Measurements from ENCODE around the gene GAL. TPM values are rescaled to one million over a fixed set of nuclear protein-coding genes. Genes with fewer than 3 reads are reported as not detected.

GAL gene
- total RNA-seq, 4 donors from 2014 or later, result 4.9 TPM; not detected in 3

GRCh38 chr11:68661697-68662603, 22.4 kb upstream of the GAL start:
- TF ChIP-seq CTCF (IDR thresholded peaks at IDR 0.05; ENCODE audit: low read depth), result no peak

DNA sequence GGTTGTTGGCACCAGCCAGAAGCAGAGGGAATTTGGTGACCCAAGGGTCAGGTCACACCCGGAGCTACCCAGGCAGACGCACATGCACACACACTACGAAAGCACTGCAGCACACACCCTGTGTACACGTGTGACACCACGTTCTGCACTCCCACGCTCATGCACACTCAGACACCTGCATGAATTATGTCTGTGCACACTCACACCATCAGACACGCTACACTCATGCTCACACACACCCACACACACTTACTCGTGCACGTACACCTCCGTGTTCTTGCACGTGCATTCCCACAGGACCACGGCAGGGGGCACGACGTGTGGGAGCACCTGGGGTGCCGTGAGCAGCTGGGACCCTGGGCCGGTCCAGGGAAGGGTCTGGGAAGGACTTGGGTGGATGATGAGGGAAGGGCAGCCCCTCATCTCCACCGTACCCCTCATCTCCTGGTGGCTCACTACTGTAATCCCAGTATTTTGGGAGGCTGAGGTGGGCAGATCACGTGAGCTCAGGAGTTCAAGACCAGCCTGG, 20.8 kb upstream of the GAL start:
- TF ChIP-seq CTCF (IDR thresholded peaks at IDR 0.05; ENCODE audit: low read depth), result no peak

- TF ChIP-seq CTCF (IDR thresholded peaks at IDR 0.05; ENCODE audit: low read depth), result no peak
These were observed 20.2 kb upstream of the GAL start for GRCh38 chr11:68664141-68664540.

DNA sequence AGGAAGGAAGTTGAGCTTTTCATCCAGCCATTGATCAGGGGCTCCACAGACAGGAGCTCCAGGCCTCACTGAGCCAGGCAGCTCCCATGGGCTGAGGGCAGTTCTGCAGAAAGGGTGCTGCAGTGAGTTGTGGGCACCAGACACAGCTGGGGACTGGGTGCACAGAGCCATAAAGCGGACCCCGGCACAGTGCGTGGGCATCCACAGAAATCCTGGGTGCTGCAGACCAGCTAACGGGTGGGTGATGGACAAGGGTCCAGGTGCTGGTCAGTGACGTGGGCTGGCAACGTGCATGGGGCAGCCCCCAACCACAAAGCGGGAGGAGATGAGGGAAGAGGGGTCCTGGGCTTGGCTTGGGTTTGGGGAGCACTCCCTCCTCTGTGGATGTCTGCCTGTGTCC, 19.4 kb upstream of the GAL start:
- TF ChIP-seq CTCF (IDR thresholded peaks at IDR 0.05; ENCODE audit: low read depth), result no peak

DNA sequence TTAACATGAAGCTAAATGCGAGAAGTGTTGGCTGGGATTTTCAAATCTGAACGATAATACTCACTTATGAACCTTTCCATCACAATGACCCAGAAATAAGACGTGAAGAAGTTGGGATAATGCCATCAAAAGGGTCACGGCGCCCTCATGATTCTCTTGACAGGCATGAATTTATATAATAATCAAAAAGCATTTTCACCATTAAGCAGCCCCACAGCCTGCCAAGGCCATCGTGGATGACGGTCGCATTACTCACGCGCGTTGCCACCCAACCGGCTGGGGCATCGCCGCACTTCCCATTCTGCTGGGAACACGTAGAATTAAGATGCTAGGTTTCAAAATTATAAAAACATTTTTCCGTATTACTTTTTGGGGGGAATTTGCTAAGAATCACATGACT, 18.9 kb upstream of the GAL start:
- TF ChIP-seq CTCF (IDR thresholded peaks at IDR 0.05; ENCODE audit: low read depth), result no peak

GRCh38 chr11:68666849-68667248, 17.5 kb upstream of the GAL start:
- no peak for TF ChIP-seq CTCF (IDR thresholded peaks at IDR 0.05; ENCODE audit: low read depth)

Measured in subcutaneous adipose tissue (tissue), 4 donors.